ENCODE measurements around the gene DARS2.

DNA sequence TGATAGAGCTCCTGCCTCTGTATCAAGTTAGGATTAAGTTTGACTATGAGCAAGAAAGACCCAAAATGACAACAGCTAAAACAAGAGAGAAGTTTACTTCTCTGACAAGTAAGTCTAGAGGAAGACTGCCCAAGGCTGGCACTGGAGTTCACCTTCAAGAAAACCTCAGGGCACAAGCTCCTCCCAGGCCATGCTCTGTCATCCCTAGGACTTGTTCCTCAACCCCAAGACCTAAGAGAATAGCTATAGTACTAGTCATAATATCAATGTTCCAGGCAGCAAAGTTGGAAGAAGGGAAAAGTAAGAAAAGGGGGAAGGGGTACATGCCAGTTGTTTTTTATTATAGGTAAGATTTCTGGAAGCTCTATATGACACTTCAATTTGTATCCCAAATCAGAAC, 26.4 kb upstream of the DARS2 start:
- TF ChIP-seq EZH2 (IDR thresholded peaks at IDR 0.05), result no peak
- TF ChIP-seq EZH2phosphoT487 (IDR thresholded peaks at IDR 0.05), result no peak
- TF ChIP-seq, protein P1, sequence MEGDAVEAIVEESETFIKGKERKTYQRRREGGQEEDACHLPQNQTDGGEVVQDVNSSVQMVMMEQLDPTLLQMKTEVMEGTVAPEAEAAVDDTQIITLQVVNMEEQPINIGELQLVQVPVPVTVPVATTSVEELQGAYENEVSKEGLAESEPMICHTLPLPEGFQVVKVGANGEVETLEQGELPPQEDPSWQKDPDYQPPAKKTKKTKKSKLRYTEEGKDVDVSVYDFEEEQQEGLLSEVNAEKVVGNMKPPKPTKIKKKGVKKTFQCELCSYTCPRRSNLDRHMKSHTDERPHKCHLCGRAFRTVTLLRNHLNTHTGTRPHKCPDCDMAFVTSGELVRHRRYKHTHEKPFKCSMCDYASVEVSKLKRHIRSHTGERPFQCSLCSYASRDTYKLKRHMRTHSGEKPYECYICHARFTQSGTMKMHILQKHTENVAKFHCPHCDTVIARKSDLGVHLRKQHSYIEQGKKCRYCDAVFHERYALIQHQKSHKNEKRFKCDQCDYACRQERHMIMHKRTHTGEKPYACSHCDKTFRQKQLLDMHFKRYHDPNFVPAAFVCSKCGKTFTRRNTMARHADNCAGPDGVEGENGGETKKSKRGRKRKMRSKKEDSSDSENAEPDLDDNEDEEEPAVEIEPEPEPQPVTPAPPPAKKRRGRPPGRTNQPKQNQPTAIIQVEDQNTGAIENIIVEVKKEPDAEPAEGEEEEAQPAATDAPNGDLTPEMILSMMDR (IDR thresholded peaks at IDR 0.05), result no peak

Data from neural progenitor cell (in vitro differentiated cells).